HG02943 (cell line): ENCODE data around the gene SPEF1.
A peak's percentile ranks its signal among the peaks of the same experiment; 100 is the strongest.

ENCODE experiments used
- ATAC-seq: cut with Tn5 transposase; IDR thresholded peaks from one replicate; pipeline ENCODE4 v1.9.1; 2021; ENCODE audit warnings: mild to moderate bottlenecking, low read depth, moderate library complexity; ENCODE audit not compliant: unreplicated experiment

The SPEF1 gene

GRCh38 chr20:3811467-3812258 lies 30.4 kb upstream of the SPEF1 start:
- ATAC-seq = no peak

- no peak for ATAC-seq
Observed at GRCh38 chr20:3808544-3808943, 27.3 kb upstream of the SPEF1 start.

- no peak for ATAC-seq
Observed at GRCh38 chr20:3804781-3805180, 23.5 kb upstream of the SPEF1 start.

- no peak for ATAC-seq
Observed at GRCh38 chr20:3804254-3804751, 23.1 kb upstream of the SPEF1 start.

- ATAC-seq = no peak
Observed at GRCh38 chr20:3803854-3804253, 22.6 kb upstream of the SPEF1 start.

GRCh38 chr20:3803289-3803688 lies 22.0 kb upstream of the SPEF1 start:
- ATAC-seq = no peak

- ATAC-seq = no peak
Observed at GRCh38 chr20:3802524-3803239, 21.4 kb upstream of the SPEF1 start.

GRCh38 chr20:3801846-3802245 lies 20.6 kb upstream of the SPEF1 start:
- ATAC-seq = no peak

GRCh38 chr20:3801299-3801698 lies 20.1 kb upstream of the SPEF1 start:
- no peak for ATAC-seq

- ATAC-seq = no peak
Observed at GRCh38 chr20:3800878-3801260, 19.6 kb upstream of the SPEF1 start.

- ATAC-seq = no peak
Observed at GRCh38 chr20:3800256-3800877, 19.1 kb upstream of the SPEF1 start.

GRCh38 chr20:3798908-3799248 lies 17.6 kb upstream of the SPEF1 start:
- ATAC-seq = no peak

- ATAC-seq = no peak
Observed at GRCh38 chr20:3798373-3798768, 17.1 kb upstream of the SPEF1 start.

GRCh38 chr20:3797592-3798372 lies 16.5 kb upstream of the SPEF1 start:
- ATAC-seq = no peak

GRCh38 chr20:3797226-3797545 lies 15.9 kb upstream of the SPEF1 start:
- no peak for ATAC-seq

GRCh38 chr20:3796477-3797225 lies 15.4 kb upstream of the SPEF1 start:
- peak; percentile 14 for ATAC-seq

- peak; percentile 55 for ATAC-seq
Observed at GRCh38 chr20:3795511-3796468, 14.5 kb upstream of the SPEF1 start, which contains the start of gene CDC25B. Gene CDC25B, plus strand, starts transcription at chr20:3796310. Its CDS starts 222 bp downstream, at chr20:3796532.

- ATAC-seq = no peak
Observed at GRCh38 chr20:3794701-3795420, 13.6 kb upstream of the SPEF1 start.
